HG03558 (cell line): Measurements from ENCODE around the gene MARK3.

ENCODE experiments used
- ATAC-seq: cut with Tn5 transposase; IDR thresholded peaks from one replicate; pipeline ENCODE4 v1.9.1; 2021; ENCODE audit warnings: moderate number of reproducible peaks; ENCODE audit not compliant: unreplicated experiment; ENCODE audit errors: extremely low read depth

The MARK3 gene

GRCh38 chr14:103362780-103363179 is 22.4 kb upstream of the MARK3 start:
- ATAC-seq: no peak

GRCh38 chr14:103366741-103367140 is 18.5 kb upstream of the MARK3 start:
- no peak for ATAC-seq

DNA sequence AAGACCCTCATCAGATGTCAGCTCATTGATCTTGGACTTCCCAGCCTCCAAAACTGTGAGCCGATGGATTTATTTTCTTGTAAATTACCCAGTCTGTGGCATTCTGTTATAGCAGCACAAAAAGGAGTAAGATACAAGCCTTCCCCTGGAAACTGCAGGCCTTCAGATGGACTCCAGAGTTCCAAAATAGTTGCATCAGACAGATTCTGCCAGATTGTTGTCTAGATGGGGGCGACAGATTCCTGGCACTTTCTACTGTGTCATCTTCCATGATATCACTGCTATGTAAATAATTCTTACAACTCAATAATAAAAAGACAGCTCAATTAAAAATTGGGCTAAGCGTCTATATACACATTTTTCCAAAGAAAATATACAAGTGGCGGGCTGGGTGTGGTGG is 17.2 kb upstream of the MARK3 start:
- no peak for ATAC-seq

DNA sequence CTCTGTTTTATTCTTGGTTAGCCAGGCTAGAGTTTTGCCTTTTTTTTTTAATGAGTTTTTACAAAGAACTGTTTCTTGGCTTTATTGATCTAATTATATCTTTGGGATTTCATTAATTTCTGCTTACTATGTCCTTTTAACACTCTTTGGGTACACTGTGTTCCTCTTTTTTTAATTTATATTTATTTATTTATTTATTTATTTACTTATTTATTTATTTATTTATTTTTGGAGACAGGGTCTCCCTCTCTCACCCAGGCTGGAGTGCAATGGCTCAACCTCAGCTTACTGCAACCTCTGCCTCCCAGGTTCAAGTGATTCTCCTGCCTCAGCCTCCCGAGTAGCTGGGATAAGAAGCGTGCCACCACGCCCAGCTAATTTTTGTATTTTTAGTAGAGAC is 15.1 kb upstream of the MARK3 start:
- ATAC-seq: no peak

GRCh38 chr14:103372017-103372416 is 13.2 kb upstream of the MARK3 start:
- ATAC-seq: no peak

DNA sequence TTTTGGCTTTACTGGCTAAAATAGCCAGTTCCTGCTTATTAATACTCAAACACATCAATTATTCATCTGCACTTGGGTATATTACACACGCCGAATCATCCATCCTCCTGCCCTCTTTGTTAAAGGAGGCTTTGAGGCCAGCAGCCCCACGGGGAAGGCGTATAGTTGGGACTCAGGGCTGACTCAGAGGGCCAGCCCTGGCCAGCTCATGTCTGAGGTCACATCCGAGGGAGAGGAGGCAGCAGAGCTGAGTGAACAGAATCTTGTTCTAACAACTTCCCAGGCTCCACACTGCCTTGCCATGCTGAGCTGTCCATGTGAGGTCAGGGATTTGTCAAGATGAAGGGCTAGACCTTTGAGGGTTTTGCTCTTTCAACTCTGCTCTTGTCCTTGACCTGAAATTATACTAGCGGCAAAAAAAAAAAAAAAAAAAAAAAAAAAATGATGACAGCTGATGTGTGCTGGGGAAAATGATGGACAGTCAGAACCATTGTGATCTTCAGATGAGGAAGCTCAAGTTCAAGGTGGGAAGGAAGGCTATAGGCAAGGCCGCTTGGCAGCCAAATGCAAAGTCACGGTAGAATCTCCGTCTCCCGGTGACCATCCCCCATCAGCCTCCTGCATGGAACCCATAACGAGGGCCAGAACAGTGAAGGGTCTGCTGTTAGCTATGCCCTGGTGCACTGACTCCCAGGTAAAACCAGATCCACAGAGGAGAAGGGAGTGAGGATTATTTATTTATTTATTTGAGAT is 12.5 kb upstream of the MARK3 start:
- ATAC-seq: no peak

DNA sequence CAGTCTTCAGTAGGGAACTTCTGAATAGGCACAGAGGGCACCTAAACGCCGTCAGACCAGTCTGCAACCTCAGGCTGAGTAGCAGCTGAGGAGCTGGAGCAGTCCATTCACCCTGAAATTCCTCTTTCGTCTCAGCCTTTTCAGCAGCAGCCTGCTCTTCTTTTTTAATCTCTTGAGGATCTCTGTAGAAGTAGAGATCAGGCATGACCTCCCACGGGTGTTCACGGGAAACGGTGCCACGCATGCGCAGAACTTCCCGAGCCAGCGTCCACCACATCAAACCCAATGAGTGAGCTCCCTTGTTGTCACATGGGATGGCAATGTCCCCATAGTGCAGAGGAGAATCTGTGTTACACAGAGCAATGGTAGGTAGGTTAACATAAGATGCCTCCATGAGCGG is 11.1 kb upstream of the MARK3 start:
- ATAC-seq: no peak

DNA sequence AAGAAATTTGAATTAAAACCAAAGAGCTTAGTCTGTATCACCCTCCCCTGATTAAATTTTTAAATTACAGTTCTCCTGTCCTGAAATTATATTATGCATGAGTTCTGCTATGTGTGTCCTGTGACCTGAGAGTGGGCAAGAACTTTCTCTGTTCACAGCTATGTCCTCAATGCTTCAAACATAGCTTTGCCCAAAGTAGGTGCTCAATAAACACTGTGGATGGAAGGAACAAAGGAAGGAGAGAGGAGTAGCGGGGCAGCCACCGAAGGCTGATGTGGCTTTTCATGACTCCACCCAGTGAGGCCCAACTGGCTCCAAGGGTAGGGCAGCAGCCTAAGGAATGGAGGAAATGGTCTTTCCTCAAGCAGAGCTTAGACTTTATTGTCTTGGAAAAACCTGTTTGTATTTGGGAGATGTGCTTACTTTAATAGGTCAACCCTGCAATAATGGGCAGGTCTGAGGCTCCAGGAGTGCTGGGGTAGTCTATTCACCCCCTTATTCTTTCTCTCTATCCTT is 7.6 kb upstream of the MARK3 start:
- ATAC-seq: no peak

GRCh38 chr14:103378038-103378854 is 7.0 kb upstream of the MARK3 start:
- no peak for ATAC-seq

- no peak for ATAC-seq
Measured at GRCh38 chr14:103380719-103381377, 4.4 kb upstream of the MARK3 start.

GRCh38 chr14:103382376-103382775 is 2.8 kb upstream of the MARK3 start:
- no peak for ATAC-seq

DNA sequence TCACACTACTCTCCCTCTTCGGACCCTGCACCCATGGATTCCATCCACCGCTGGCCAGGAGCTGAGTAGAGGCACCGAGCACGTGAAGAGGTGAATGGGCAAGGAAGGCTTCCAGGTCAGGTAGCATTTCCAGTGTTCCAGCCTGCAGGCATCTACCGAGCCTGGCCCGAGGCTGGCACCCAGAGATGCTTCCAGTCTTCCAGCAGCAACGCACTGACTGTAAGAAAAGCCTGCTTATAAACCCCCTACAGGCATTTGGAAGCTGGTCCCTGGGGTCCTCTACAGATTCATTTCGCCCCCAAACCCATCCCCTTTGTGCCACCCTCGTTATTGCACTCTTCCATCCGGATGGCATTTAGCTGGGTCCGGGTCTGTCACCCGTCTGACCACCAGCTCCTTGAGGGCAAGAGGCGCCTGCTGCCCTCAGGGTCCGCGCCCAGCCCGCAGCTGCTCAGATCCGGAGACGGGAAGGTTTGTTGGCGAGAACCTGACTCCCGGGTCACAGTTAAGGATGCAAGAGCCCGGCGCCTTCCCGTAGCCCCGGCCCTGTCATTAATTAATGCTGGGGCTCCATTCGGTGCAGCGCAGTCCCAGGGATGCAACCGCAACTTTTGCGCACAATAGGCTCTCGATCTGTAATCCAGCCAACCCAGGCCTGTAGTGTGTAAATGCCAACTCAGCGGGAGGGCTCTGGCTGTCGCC is 614 bp upstream of the MARK3 start:
- ATAC-seq: no peak

DNA sequence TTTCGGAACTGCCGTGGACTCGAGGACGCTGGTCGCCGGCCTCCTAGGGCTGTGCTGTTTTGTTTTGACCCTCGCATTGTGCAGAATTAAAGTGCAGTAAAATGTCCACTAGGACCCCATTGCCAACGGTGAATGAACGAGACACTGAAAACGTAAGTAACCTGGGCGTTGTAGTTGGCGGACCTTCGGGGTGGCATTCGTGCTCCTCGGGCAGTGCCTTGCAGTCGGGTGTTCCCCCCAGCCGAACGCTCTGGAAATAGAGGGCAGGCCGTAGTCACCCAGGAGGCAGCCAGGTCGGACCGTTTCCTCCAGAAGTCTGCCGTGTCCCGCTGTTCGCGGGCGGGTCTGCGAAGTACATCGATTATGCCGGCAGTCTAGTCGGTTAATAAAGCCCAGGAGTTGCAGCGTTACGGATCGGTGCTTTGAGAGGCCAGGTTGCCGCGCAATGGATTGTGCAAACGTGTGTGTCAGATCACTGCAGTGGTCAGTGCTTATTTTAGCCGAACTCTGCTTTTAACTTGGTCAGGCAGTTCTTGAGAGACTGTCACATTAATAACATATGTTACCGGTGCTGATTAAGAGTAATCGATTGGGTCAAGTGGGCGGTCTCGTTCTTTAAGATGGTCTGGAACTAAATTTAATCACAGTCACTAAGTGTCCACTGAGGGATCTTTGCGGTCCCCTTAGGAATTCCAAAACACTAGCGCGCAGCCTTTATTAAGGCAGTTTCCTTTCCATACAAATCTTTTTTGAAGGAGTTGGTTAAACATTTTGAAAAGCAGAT is 906 bp downstream of the MARK3 start:
- ATAC-seq: no peak

DNA sequence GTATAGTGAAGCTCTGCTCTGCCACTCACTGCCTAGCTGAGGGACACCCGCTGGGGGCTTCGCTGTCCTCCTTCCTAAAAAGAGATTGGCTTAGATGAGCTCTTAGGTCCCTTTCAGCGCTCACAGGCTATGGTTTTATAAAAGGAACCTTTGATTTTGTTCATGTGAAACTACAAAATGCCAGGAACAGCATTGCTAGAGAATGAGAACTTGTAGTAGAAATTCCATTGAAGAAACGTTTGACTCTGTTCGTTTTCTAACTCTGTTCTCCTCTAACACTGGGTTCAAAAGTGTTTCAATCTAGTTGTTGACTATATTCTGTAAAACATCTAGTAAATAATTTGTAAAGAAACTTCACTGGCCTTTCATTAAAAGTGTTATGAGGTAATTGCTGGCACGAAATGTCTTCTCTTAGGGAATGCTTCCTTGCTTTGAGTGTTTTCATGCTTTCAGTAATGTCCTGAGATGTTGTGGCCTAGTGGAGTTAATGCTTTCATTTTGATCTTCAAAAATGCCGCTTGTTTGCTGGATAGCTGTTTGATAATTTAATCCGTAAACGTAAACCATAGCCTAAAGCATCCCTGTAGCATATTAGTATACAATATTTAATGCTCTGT is 1.6 kb downstream of the MARK3 start:
- ATAC-seq: no peak

DNA sequence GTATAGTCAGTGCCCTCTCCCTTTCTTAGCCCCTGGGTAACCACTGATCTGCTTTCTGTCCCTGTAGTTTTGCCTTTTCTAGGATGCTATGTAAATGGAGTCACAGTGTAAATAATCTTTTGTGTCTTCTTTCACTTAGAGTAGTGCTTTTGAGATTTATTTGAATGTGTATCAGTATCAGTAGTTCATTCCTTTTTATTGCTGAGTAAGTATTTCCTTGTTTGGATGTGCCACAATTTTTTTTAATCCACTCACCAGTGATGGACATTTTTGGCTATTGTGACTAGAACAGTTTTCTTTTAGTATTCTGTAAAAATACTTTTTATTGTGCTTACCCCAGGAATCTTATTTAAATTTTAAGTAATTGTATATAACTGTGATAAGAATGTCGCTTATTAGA is 3.4 kb downstream of the MARK3 start:
- ATAC-seq: no peak

DNA sequence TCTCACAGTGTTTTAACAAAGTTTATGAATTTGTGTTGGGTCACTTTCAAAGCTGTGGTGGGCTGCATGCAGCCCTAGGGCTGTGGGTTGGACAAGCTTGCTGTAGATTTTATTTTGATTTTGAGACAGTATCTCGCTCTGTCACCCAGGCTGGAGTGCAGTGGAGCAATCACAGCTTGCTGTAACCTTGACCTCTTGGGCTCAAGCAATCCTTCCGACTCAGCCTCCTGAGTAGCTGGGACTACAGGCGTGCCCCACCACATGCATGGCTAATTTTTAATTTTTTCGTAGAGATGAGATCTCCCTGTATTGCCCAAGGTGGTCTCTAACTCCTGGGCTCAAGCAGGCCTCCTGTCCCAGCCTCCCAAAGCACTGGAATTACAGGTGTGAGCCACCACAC is 5.4 kb downstream of the MARK3 start:
- no peak for ATAC-seq

GRCh38 chr14:103391048-103391447 is 5.8 kb downstream of the MARK3 start:
- ATAC-seq: no peak

GRCh38 chr14:103392106-103392505 is 6.9 kb downstream of the MARK3 start:
- no peak for ATAC-seq

DNA sequence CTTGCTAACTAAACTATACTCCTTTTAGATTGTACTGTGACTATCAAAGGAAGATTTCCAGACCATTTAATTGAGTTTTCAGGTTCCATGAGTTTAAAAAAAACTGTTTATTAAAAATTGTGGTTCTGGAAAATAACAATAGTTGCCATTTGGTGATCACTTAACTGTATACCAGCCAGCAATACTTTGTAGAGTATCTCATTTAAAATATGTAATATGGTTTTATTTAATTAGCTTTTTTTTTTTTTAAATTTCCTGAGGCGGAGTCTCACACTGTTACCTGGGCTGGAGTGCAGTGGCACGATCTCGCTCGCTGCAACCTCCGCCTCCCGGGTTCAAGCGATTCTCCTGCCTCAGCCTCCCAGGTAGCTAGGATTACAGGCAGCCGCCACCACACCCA is 7.4 kb downstream of the MARK3 start:
- ATAC-seq: no peak
